DMS 273 (cell line): ENCODE results near the gene USE1.

Experiments used
- DNase-seq: peaks from one replicate; lab custom pipeline; 2025; ENCODE audit not compliant: unreplicated experiment; lab: John Stamatoyannopoulos, UW

USE1 gene

DNA sequence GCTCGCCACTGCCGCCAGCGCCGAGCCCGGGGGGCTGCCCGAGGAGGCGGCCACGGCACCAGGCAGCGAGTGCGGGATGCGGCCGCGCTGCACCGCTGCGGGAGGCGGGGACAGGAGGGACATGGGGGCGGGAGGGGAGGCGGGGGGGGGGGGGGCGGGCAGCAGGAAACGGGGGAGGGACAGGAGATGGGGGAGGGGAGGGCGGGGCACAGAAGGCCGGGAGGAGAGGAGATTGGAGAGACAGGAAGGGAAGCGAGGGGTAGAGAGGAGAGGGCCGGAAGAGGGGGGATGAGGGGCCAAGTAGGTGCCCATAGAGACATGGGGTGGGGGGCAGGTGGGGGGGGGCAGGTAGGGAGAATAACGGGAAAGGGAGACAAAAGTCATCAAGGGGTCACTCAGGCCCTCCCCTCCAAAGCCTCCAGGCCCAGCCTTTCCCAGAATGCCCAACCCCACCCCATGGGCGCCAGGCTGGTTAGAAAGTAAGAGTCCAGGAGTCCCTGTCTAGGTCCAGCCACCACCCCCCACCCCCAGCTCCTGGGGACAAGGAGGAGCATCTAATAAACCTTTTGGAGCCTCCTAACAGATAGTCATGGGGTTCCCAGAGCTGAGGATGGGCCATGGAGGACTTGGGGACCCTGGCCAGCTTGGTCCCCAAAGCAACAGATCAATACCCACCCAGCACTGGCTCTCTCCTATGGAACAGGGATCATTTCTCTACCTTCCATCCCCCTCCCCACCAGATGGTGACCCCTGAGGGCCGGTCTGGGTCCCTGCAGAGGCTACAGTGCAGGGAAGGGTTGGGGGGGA lies 21.0 kb downstream of the USE1 start:
- no peak for DNase-seq

DNA sequence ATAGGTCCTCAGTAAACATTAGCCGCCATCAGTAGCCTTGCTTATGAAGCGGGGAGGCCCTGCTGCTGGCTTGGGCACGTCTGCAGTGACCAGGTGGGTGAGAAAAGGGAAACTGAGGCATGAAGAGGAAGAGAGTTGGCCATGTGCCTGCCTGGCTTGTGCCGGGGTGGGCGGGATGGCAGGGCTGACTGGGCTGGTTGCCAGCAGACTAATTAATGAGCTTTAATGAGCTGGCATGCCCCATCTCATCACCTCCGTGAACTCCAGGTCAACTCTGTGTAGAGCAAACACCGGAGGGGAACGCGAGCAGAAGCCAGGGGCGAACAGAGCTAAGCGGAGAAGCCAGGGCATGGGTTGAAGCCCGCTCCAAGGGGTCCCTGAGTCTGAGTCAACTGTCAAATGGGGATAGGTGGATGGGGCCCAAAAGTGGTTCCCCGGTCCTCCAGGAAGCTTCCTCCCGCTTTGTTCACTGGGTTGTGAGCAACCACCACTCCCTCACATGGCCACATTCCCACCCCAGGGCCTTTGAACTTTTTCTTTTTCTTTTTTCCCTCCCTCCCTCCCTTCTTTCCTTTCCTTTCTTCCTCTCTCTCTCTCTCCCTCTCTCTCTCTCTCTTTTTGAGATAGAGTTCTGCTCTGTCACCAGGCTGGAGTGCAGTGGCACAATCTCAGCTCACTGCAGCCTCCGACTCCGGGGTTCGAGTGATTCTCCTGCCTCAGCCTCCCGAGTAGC lies 21.8 kb downstream of the USE1 start:
- DNase-seq: peak; percentile 32

DNA sequence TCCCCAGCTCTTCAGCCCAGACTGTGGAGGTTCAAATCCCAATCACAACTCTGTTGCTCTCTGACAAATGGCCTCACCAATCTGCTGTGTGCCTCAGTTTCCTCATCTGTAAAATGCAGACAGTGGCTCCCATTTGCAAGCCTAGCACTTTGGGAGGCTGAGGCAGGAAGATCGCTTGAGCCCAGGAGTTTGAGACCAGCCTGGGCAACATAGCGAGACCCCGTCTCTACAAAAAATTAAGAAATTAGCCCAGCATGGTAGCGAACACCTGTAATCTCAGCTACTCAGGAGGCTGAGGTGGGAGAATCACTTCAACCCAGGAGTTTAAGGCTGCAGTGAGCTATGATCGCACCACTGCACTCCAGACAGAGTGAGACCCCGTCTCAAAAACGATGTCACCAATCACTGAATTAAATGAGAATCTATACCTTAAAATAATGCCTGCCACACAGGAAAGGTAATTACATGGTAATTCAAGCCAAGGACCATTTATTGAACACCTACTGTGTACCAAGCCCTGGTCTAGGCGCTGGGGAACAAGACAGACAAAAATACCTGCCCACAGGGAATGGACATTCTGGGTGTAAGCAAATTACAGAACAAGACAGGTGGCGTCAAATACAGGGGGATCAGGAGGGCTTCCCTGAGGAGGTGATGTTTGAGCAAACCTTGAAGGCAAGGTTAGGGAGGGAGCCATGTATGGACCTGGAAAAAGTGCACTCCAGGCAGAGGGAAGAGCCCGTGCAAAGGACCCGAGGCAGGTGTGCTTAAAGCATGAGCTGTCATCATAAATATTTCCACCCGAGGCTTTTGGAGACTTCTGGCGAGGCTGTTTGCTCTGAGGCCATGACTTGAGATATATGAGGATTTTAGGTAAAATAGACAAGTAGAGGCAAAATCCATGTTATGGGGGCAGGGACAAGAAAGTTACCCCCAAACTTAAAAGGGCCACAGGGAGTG lies 22.9 kb downstream of the USE1 start:
- DNase-seq: no peak

DNA sequence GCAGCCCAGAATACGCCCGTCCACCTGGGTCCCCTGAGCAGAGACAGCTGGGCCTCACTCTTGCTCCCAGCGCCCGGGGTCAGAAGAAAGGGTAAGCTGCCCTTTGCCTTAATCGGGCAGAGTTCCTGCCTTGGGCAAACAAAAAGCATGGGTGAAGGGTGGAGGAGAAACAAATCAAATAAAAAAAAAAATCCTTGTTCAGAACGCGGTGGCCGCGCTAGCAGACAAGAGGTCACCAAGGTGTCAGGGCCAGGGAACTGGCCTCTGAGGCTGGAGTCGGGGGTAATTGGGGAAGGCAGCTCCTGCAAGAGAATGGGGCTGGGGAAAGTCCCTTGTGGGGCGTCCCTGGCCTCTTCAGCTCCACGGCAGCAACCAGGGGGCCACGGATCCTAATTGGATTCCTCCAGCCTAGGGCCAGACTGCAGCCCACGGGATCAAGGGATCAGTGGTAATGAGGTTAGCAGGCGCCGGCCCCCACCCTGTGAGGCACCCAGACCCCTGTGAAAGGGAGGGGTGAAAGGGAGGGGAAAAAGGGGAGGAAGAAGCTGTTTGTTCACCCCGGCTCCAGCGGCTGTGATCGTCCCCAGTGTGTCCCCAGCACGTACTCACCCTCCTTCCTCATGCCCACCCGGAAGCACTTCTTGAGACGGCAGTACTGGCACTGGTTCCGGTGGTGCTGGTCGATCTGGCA lies 25.1 kb downstream of the USE1 start:
- DNase-seq: no peak

DNA sequence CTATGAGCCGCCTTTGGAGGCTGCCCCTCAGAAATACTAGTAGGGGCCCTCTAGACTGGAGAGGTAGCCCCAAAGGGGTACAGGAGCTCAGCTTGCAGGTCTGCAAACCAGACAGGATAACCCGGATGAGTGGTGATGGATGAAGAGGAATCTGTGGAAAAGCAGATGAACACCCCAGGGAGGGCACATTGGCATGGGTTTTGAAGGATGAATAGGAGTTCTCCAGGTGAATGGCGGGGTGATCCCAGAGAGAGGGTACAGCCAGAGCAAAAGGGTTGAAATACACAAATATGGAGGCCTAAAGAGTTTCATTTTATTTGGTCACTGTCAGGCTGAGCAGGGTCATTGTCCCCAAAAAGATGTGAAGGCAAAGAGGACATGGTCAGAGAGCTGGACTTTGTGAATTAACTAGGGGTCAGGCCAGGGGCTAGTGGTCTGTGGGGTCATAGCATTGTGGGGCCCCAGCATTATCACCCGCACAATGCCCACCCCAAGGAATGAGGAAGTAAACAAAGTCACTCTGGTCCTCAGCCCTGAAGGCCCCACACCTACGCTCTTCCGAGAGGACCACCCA lies 25.8 kb downstream of the USE1 start:
- DNase-seq: no peak

DNA sequence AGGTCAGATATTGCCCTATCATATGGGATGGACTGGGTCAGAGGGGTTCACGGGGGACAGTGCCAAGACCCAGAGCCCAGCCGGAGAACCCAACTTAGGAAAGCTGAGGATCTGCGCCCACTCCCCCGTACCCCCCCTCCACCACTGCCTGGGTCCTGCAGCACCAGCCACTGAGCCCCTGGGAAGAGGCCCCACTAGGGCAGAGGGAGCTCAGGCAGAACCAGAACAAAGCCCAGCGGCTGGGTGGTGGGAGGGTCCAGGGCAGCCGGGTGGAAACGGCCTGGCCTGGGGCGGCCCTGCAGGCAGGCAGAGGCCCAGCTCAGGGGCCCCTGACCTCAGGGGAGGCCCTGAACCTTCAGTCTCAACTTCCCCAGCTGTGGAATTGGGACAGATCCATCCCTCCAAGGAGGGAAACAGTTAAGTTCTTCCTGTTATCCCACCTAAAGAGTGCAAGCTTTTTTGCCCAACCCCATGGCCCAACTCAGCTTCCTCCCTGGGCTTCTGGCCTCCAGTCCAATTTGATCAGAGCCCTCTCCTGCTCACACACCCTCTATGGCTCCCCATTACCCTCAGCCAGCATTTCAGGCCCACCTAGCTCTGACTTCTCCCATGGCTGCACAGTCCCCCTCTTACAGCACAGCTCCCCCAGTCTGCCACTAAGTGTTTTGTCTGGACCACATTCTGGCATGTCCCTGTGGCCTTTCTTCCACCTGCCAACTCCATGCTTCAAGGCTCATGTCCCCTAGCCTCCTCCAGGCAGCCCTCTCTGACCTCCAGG lies 27.5 kb downstream of the USE1 start:
- no peak for DNase-seq

DNA sequence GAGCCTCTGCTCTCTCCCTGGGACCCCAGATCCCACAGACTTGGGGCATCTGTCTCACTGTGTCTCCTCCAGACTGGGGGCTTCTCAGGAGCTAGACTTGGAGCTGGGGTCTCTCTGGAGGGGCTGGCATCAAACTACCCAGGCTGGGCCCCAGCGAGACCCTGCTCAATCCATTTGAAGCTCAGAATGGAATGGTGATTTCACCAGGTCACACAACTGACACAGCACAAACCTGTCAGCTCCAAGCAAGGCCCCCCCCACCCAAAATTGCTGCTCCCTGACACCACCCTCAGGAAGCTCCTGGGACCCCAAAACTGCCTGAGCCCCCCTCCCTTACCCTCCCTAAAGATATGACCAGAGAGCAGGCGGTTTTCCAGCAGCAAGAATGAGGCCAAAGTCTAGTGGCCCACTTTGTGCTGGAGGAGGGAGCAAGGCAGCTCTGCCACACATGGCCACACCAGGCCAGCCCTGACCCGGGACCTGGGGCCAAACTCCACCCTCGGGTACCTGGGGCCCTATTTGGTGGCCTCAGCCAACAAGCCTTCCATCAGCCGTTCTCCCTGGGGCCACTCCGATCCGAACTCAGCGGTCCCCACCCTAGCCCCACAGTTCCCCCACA lies 28.2 kb downstream of the USE1 start:
- DNase-seq: no peak

DNA sequence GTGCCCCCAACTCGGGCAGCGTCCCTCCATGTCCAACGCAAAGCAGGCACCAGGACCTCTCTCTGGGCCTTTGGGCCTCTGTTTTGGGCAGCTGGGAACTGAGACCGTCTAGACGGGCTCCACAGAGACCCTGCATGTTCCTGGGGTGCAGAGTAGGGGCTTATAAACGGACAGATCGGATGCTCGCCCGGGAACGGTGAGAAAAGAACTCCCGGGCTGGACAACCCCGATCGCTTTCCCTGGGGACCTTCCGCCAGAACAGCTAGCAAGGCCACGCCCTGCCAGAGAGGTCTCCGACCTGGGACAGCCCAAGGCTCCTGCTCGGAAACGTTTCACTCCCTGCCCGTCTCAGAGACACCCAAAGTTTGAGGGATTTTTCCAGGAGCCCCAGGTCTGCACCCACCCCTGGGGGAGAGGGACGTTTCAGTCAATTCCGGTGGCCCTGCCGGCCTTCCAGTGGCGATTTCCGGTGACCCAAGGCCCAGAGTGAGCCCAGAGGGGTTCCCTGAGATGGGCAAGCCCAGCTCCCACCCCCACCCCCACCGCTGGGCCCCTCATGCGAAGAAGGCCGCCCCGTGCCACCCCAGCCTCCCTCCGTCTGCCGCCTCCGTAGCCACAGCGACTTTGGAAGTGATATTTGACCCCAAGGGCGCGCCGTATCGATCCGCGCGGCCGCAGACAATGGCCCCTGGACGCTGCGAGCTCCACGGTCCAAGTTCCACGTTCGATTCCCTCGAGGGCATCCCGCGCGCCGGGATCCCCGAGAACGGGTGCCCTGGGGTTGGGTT lies 28.9 kb downstream of the USE1 start:
- DNase-seq: peak; percentile 27

DNA sequence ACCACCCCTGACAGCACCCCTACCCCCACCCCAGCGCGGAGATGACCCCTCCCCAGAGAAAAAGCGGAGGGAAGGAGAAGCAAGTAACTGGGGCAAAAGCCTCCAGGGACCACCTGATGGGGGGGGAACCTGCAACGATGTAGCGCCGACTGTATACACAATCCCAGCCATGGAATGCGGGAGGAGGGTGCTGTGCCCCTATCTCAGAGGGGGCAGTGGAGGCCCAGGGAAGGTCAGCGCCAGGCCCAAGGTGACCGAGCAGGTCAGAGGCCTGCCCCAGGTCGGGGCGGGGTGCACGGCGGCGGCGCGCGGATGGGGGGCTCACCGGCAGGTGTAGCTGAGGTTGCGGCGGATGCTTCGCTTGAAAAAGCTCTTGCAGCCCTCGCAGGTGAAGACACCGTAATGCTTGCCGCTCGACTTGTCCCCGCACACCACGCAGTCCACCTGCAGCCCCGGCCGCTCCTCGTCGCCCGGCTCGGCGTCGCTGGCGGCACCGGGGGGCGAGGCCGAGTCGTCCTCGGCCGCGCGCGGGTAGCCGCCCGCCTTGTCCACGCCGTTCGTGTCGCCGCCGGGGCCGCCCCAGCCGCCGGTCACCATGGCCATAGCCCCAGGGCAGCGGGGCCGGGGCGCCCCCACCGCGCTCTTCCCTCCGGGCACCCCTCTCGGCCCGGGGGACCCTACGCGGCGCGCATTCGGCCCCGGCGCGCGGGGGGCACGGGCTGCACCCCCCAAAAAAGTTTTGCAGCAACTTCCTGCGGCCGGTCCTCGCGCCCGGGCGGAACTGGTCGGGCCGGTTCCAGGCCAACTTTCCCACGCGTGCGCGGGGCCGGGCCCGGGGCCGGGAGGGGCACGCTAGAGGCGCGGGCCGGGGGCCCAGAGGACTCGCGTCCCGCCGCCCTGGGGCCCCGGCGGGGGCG lies 29.7 kb downstream of the USE1 start:
- peak; percentile 28 for DNase-seq

DNA sequence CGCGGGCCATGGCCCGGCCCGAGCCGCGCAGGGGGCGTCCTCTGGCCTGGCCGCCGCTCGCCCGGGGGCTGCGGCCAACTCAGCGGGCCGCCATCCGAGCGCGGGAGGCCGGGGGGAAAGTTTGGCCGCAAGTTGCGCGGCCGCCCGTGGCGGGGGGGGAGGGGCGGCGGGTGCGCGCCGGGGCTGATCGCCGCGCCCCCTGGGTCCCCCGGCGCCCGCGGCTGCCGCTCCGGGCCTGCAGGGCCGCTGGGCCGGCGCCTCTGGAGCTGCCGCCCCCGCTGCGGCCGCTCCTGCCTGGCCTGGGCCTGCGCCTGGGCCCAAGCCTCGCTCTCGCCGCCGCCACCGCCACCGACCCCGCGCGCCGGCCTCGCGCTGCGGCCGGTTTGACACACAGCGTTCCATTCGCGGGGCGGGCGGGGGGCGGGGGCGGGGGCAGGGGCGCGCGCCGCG lies 30.4 kb downstream of the USE1 start, which contains the start of gene NR2F6:
Gene NR2F6 (minus strand): TSS at position 385 of the 450 bp plus-strand sequence. CDS start 699 bp downstream, outside the sequence.
- DNase-seq: no peak

DNA sequence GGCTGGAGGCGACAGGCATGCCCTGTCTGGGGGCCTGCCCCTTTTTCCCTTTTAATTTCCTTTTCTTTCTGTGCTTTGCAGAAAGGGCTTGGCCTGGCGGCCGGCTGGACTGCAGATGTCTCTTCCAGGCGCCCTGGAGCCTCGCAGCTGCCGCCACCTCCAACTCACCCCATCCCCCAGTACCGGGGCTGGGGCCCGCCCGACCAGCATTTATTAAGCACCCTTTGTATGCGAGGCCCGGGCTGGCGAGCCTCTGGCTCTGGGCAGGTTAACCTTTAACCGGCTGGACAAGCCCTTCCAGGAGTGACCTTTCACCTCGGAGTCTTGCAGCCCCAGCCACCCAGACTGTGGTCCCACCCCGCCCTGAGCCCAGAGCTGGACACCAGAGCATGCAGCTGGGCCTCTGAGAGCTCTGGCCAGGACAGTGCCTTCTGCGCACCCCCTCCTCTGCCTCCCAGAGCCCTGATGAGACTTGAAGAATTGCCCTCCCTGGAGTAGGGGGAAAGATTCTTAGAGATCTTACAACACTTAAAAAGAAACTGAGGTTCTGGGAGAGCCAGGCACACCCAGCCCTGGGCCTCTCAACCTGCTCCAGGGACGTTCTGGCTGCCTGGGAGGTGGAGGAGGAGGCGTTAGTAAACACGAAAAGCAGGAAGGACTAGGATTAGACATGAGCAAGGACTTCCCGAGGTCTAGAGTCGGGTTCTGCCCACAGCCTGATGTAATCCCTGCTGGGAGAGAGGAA lies 31.7 kb downstream of the USE1 start:
- peak; percentile 76 for DNase-seq

DNA sequence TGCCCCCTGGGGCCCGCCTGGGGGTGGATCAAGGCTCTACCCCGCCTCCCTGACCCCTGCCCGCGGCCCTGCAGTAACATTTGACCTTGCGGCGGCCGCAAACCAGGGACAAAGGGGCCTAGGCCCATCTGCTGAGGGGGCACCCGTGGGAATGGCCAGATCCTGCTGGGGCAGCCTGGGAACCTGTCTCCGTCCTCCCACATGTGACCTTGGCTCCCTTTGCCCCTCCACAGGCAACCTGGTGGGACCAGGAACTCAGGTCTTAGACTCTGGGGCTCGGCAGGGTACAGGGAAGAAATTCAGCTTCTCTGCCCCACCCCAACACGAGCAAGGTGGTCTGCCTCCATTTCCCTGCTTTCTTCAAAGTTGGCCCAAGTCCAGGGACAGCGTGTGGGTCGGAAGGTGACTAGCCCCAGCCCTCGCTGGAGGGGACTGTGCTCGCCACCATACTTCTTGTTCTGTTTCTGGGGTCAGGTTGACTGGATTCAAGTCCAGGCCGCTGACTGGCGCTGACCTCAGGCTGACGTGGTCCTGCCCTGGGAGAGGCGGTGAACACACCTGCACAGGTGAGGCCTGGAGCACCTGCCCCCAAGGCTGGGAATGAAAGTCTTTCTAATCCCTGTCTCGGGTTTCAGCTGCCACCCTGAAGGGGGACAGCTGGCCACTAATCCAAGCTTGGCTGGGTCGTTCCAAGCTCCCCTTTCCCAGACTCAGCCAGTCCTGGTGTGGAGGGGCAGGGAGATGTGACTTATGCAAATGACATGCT lies 33.0 kb downstream of the USE1 start:
- peak; percentile 60 for DNase-seq

DNA sequence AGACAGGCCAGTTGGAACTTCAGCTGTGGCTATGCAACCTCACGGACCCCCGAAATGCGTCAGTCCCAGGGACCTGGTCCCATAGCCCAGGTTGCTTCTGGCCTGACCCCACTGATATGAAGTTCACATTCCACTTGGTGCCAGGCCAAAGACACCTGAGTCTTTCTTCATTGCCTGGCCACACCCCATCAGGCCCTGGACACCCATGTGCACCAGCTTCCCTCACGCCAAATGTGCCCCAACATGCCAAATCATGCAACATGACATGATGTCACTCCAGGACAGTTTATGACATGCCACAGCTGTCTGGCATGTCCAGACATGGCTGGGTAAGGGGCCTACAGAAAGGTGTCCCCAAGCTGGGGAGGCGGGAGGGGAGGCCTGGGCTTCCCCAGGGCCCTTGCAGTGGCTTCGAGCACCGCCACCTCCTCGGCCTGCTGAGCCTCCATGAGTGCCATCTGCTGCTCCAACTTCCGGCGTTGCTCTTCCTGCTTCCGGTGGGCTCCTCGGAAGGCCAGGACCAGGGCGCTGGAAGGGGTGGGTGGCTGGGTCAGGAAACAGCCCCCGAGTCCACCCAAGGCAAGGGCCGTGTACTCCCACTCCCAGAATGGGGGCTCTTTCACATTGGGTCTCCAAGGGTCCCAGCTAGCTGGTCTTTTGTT lies 34.9 kb downstream of the USE1 start:
- no peak for DNase-seq

DNA sequence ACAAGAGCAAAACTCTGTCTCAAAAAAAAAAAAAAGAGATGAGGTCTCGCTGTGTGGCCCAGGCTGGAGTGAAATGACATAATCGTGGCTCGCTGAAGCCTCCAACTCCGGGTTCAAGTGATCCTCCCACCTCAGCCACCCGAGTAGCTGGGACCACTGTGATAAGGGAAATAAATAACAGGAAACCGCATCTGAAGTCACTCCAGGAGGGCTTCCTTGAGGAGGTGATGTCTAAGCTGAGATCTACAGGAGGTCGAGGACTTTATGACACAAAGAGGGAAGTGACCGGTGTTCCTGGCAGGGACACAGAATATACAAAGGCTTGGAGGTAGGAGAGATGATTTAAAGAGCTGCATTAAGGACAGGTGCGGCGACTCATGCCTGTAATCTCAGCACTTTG lies 39.5 kb downstream of the USE1 start:
- DNase-seq: no peak

DNA sequence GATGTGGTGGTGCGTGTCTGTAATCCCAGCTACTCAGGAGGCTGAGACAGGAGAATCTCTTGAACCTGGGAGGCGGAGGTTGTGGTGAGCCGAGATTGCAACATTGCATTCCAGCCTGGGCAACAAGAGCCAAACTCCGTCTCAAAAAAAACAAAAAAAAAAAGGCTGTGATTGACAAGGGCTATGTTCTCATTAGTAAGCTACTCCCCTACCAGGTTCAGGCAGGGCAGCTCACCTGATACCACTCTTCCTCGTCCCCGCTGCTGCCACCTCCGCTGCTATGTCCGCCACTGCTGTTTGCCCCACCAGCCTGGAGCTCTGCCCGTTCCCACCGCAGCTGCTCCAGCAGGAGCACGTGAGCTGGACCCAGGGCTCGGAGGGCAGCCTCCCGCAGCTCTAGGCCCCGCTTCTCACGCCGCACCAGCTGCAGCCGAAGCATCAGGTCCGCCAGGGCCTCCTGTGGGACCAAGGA lies 40.0 kb downstream of the USE1 start:
- DNase-seq: peak; percentile 61
